NCI-H2227 treated with DMSO at 0.1 percent for 48 hours (cell line): ENCODE measurements around the gene LARP1.
"Not testable (repeated sequence)": the region's sequence is repeated elsewhere in the genome, so short reads cannot be mapped to it uniquely, and the experiment has no call there.

Experiments
- DNase-seq: peaks from one replicate; lab custom pipeline; 2025; lab: John Stamatoyannopoulos, UW

LARP1 gene

GRCh38 chr5:154735362-154735761 lies 19.8 kb upstream of the LARP1 start:
- DNase-seq: not testable (repeated sequence)

- DNase-seq: not testable (repeated sequence)
Measured at GRCh38 chr5:154736372-154736771, 18.8 kb upstream of the LARP1 start.

GRCh38 chr5:154737667-154738320 lies 17.4 kb upstream of the LARP1 start:
- DNase-seq: no peak

- DNase-seq: no peak
Measured at GRCh38 chr5:154740483-154740882, 14.7 kb upstream of the LARP1 start.

- DNase-seq: peak; percentile 82
Measured at GRCh38 chr5:154740957-154741356, 14.2 kb upstream of the LARP1 start.

GRCh38 chr5:154741415-154741814 lies 13.8 kb upstream of the LARP1 start:
- no peak for DNase-seq

- DNase-seq: no peak
Measured at GRCh38 chr5:154743812-154744211, 11.4 kb upstream of the LARP1 start.

GRCh38 chr5:154745349-154745748 lies 9.8 kb upstream of the LARP1 start:
- no peak for DNase-seq

- no peak for DNase-seq
Measured at GRCh38 chr5:154749491-154749890, 5.7 kb upstream of the LARP1 start.

GRCh38 chr5:154750641-154751040 lies 4.5 kb upstream of the LARP1 start:
- DNase-seq: not testable (repeated sequence)

GRCh38 chr5:154751854-154752253 lies 3.3 kb upstream of the LARP1 start:
- no peak for DNase-seq

GRCh38 chr5:154753792-154754191 lies 1.4 kb upstream of the LARP1 start:
- DNase-seq: no peak

- peak; percentile 90 for DNase-seq
Measured at GRCh38 chr5:154754460-154755360, 467 bp upstream of the LARP1 start.

GRCh38 chr5:154756009-154756867 lies 1.1 kb downstream of the LARP1 start:
- DNase-seq: no peak

- no peak for DNase-seq
Measured at GRCh38 chr5:154756868-154757813, 2.0 kb downstream of the LARP1 start.

- DNase-seq: peak; percentile 16
Measured at GRCh38 chr5:154757814-154758406, 2.7 kb downstream of the LARP1 start.

- no peak for DNase-seq
Measured at GRCh38 chr5:154758493-154758892, 3.3 kb downstream of the LARP1 start.

GRCh38 chr5:154758977-154759376 lies 3.8 kb downstream of the LARP1 start:
- no peak for DNase-seq

GRCh38 chr5:154759868-154760267 lies 4.7 kb downstream of the LARP1 start:
- DNase-seq: not testable (repeated sequence)

- DNase-seq: no peak
Measured at GRCh38 chr5:154761046-154761736, 6.0 kb downstream of the LARP1 start.
